Measurements from ENCODE around the gene ARGFX. TPM values are rescaled to one million over a fixed set of nuclear protein-coding genes. Genes with fewer than 3 reads are reported as not detected.

Gene ARGFX
- total and polyA plus RNA-seq, 2 of the 8 experiments (the other 6 are each of a cell fraction or from before 2014, with no cell fraction given): not detected

- CTCF ChIA-PET (ENCODE audit: partially characterized antibody): interaction anchor here (1.0 to 2.3 kb wide), 3 partner anchors 10 to 140 kb away, joined by 3 to 10 read pairs (median 5); no protein-coding TSS in a partner anchor
- H3K4ac ChIP-seq (replicated peaks; ENCODE audit: insufficient read length, low read depth, low read length): peak overlapping the region; percentile 27
These were observed 27.1 kb downstream of the ARGFX start for GRCh38 chr3:121594850-121595249.

More at GRCh38 chr3:121594850-121595249, 27.1 kb downstream of the ARGFX start:
- H4K20me1 ChIP-seq (replicated peaks in 1 of 2; ENCODE audit: control insufficient read depth in 1 of 2, insufficient read depth in 2 of 2, low read length in 2 of 2): no peaks in the 10 kb centered on the region
- H2BK5ac ChIP-seq (ENCODE audit: low read depth, low read length): no peak overlapping the region
- H3K23ac ChIP-seq (ENCODE audit: insufficient read length): no peak overlapping the region
- H3K79me1 ChIP-seq (ENCODE audit: low read depth, low read length): no peaks in the 10 kb centered on the region
- H3K4me1 ChIP-seq (replicated peaks in 1 of 4; ENCODE audit: control insufficient read depth in 3 of 4, insufficient read depth in 4 of 4, low read length in 3 of 4): peaks cover 5 to 22% (median 11%) of the 10 kb centered on the region in 4 experiments; a peak in 6 of 7 replicates
- FAIRE-seq (no peak), DNase-seq (ENCODE audit: low read depth in 1 of 2, low spot score in 2 of 2) (no peak)
- no peak for TF ChIP-seq POLR2AphosphoS5 (IDR thresholded peaks at IDR 0.05; ENCODE audit: low read depth, low read length)
- no peak for TF ChIP-seq CHD1 (IDR thresholded peaks at IDR 0.05; ENCODE audit: low read depth, low read length)
- no peak for TF ChIP-seq RNF2 (IDR thresholded peaks at IDR 0.05; ENCODE audit: borderline replicate concordance, low read depth, low read length, missing control alignments, poor library complexity, severe bottlenecking)
- no peak for TF ChIP-seq KDM1A (IDR thresholded peaks at IDR 0.05; ENCODE audit: borderline replicate concordance, low read length)
- TF ChIP-seq, protein P1, sequence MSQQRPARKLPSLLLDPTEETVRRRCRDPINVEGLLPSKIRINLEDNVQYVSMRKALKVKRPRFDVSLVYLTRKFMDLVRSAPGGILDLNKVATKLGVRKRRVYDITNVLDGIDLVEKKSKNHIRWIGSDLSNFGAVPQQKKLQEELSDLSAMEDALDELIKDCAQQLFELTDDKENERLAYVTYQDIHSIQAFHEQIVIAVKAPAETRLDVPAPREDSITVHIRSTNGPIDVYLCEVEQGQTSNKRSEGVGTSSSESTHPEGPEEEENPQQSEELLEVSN (IDR thresholded peaks at IDR 0.05): no peak
- TF ChIP-seq RXRA (IDR thresholded peaks at IDR 0.05; ENCODE audit: insufficient read depth, low read depth, low read length): no peak
- TF ChIP-seq CBX8 (IDR thresholded peaks at IDR 0.05; ENCODE audit: borderline replicate concordance, low read depth, low read length): no peak
- TF ChIP-seq TAF7 (optimal IDR thresholded peaks at IDR 0.05; ENCODE audit: borderline replicate concordance, low read depth, low read length): no peak
- no peak for TF ChIP-seq RFX5 (IDR thresholded peaks at IDR 0.05; ENCODE audit: borderline replicate concordance, low read depth, low read length)
- peak overlapping the region; percentile 91 for H2BK12ac ChIP-seq (ENCODE audit: low read depth, low read length)
- no peak overlapping the region for H2BK15ac ChIP-seq (ENCODE audit: low read length)
- H4K91ac ChIP-seq (replicated peaks; ENCODE audit: insufficient read length, low read length): peak overlapping the region; percentile 92
- 83% methylated on average over 2 of the region's 2 CpGs; no CpG with 5 or more reads in 1 of the 2 experiments for WGBS, 2 experiments (ENCODE audit: extremely low coverage in 1 of 2, insufficient coverage in 1 of 2, insufficient read length in 1 of 2, insufficient replicate concordance in 2 of 2, low coverage in 1 of 2, low lambda C conversion rate in 2 of 2, missing lambda C conversion rate in 1 of 2)
- H3K9ac ChIP-seq (replicated peaks in 1 of 4; ENCODE audit: extremely low read depth in 1 of 4, low read depth in 3 of 4, low read length in 3 of 4): no peak overlapping the region
- no peaks in the 10 kb centered on the region for H3K36me3 ChIP-seq (ENCODE audit: control insufficient read depth in 2 of 4, insufficient read depth in 4 of 4, low read length in 3 of 4)
- H3K23me2 ChIP-seq (ENCODE audit: low read depth, low read length): peaks cover 2% of the 10 kb centered on the region; the same call in 1 of the 2 replicates
- H3K9me3 ChIP-seq (ENCODE audit: insufficient read depth in 2 of 2, low read depth in 1 of 2, low read length in 1 of 2): no peaks in the 10 kb centered on the region
- no peaks in the 10 kb centered on the region for H3K79me2 ChIP-seq (ENCODE audit: control insufficient read depth in 1 of 2, insufficient read depth in 2 of 2, low read length in 2 of 2)
- H4K5ac ChIP-seq (ENCODE audit: insufficient read length, low read depth, low read length): no peak overlapping the region
- POLR2A ChIA-PET (ENCODE audit: partially characterized antibody): interaction anchor here (0.9 to 3.1 kb wide), 2 partner anchors 10 to 14 kb away, joined by 3 to 18 read pairs; no protein-coding TSS in a partner anchor
- H2AK5ac ChIP-seq (ENCODE audit: low read depth, low read length): peak overlapping the region; percentile 87; the same call in 1 of the 2 replicates
- peak overlapping the region; percentile 57 for H3K18ac ChIP-seq (ENCODE audit: extremely low read depth, low read length)
- H3K27ac ChIP-seq (ENCODE audit: low read depth, low read length): no peak overlapping the region
- H2BK120ac ChIP-seq (replicated peaks; ENCODE audit: low read depth, low read length): peak overlapping the region; percentile 94
- H3K14ac ChIP-seq (ENCODE audit: insufficient read length): peak overlapping the region; percentile 16
- H2BK20ac ChIP-seq (ENCODE audit: low read length): peak overlapping the region; percentile 28; the same call in 1 of the 2 replicates
- H3K4me2 ChIP-seq (ENCODE audit: insufficient read depth in 1 of 2, low read depth in 2 of 2, low read length in 2 of 2): no peak overlapping the region
- H3K4me3 ChIP-seq (ENCODE audit: extremely low read depth in 1 of 4, insufficient read depth in 2 of 4, low read depth in 3 of 4, low read length in 4 of 4): no peak overlapping the region
- no peaks in the 10 kb centered on the region for H3K27me3 ChIP-seq (replicated peaks in 1 of 4; ENCODE audit: control insufficient read depth in 3 of 4, extremely low read depth in 1 of 4, insufficient read depth in 3 of 4, low read length in 3 of 4)
- no peak overlapping the region for H3K56ac ChIP-seq (replicated peaks; ENCODE audit: insufficient read length, low read depth, low read length)
- H4K8ac ChIP-seq (ENCODE audit: extremely low read depth, insufficient read depth, low read length): no peak overlapping the region
- H2AFZ ChIP-seq (ENCODE audit: low read length): no peak overlapping the region

Measured in H1 (cell line).